GM13976 (cell line): ENCODE measurements around the gene KRTAP10-3.

Experiments
- DNase-seq: peaks from one replicate; pipeline ENCODE4 v3.0.0; 2012; ENCODE audit warnings: low spot score
- in situ Hi-C: fragments of 300-500 bp; cut with MboI; formaldehyde crosslinking; loops from one replicate; pipeline ENCODE4 v1.12.0; 2022; ENCODE audit warnings: low sequenced_read_pairs, mixed read lengths, inconsistent platforms; ENCODE audit not compliant: unreplicated experiment
- TF ChIP-seq, protein P1 (sequence below): IDR thresholded peaks from 2 replicates; pipeline ENCODE4 v1.5.1; 2012; ENCODE audit warnings: borderline replicate concordance, mild to moderate bottlenecking; ENCODE audit not compliant: insufficient read depth; ENCODE audit errors: extremely low read depth, missing control alignments, control extremely low read depth

The KRTAP10-3 gene

DNA sequence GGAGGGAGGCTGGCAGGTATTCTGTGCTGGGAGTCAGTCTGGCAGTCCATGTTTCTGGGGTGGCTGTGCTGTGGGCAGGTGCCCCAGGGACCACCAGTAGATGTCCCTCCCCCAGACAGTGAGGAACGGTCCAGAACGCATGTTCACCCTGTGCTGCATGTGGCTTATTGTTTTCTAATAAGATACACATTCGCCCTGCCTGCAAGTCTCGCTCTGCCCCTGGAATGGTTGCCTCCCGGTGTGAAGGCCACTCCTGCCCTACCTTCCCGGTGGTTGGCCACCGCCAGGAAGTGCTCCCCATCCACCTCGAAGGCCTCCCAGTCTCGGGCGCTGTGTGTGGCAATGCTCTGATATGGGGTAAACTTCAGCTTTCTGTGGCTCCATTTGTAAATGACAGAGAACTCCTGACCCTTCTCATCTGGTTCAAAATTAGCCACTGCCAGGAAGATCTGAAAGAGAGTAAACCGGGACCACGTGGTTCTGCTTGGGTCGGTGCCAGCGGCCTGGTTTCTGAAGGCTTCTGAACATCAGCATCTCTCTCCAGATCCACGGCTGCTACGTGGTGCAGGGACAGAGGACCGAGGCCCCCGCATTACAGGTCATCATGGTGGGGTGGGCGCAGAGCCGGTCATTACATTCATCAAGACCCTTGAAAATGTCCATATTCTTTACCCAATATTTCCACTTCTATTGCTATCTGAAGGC lies 33.1 kb downstream of the KRTAP10-3 start:
- no peak for DNase-seq
- in situ Hi-C loops = no loop called here
- TF ChIP-seq, protein P1, sequence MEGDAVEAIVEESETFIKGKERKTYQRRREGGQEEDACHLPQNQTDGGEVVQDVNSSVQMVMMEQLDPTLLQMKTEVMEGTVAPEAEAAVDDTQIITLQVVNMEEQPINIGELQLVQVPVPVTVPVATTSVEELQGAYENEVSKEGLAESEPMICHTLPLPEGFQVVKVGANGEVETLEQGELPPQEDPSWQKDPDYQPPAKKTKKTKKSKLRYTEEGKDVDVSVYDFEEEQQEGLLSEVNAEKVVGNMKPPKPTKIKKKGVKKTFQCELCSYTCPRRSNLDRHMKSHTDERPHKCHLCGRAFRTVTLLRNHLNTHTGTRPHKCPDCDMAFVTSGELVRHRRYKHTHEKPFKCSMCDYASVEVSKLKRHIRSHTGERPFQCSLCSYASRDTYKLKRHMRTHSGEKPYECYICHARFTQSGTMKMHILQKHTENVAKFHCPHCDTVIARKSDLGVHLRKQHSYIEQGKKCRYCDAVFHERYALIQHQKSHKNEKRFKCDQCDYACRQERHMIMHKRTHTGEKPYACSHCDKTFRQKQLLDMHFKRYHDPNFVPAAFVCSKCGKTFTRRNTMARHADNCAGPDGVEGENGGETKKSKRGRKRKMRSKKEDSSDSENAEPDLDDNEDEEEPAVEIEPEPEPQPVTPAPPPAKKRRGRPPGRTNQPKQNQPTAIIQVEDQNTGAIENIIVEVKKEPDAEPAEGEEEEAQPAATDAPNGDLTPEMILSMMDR = no peak

DNA sequence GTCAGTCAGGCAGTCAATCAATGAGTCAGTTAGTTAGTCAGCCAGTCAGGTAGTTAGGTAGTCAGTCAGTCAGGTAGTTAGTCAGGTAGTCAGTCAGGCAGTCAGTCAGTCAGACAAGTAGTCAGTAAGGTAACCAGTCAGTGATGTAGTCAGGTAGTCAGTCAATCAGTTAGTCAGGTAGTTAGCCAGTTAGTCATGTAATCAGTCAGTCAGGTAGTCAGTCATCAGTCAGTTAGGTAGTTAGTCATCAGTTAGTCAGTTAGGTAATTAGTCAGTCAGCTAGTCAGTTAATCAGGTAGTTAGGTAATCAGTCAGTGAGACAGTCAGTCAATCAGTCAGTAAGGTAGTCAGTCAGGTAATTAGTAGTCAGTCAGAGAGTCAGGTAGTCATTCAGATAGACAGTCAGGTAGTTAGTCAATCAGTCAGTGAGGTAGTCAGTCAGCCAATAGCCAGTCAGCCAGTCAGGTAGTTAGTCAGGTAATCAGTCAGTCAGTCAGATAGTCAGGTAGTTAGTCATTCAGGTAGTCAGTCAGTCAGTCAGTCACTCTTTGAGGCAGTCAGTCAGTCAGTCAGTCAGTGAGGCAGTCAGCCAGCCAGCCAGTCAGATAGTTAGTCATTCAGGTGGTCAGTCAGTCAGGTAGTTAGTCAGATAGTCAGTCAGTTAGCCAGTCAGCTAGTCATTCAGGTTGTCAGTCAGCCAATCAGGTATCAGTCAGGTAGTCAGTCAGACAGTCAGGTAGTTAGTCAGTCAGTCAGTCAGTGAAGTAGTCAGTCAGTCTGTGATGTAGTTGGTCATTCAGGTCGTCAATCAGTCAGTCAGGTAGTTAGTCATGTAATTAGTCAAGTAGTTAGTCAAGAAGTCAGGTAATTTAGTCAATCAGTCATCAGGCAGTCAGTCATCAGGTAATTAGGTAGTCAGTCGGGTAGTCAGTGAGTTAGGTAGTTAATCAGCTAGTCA lies 33.9 kb downstream of the KRTAP10-3 start:
- TF ChIP-seq, protein P1 = no peak
- in situ Hi-C loops = no loop called here
- no peak for DNase-seq

DNA sequence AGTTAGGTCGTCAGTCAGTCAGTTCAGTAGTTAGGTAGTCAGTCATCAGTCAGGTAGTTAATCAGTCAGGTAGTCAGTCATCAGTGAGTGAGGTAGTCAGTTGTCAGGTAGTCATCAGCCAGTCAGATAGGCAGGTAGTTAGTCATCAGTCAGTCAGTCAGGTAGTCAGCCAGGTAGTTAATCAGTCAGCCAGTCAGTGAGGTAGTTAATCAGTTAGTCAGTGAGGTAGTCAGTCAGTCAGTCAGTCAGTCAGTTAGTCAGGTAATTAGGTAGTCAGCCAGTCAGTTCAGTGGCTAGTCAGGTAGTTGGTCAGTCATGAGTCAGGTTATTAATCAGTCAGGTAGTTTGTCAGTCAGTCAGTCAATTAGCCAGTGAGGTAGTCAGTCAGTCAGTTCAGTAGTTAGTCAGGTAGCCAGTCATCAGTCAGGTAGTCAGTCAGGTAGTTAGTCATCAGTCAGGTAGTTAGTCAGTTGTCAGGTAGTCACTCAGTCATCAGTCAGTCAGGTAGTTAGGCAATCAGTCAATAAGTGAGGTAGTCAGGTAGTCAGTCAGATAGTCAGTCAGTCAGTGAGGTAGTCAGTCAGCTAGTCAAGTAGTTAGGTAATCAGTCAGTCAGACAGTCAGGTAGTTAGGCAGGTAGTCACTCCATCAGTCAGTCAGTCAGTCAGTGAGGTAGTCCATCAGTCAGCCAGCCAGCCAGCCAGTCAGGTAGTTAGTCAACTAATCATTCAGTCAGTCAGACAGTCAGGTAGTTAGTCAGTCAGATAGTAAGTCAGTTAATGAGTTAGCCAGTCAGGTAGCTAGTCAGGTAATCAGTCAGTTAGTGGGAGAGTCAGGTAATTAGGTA lies 34.8 kb downstream of the KRTAP10-3 start:
- TF ChIP-seq, protein P1 = no peak
- in situ Hi-C loops = no loop called here
- DNase-seq = no peak

DNA sequence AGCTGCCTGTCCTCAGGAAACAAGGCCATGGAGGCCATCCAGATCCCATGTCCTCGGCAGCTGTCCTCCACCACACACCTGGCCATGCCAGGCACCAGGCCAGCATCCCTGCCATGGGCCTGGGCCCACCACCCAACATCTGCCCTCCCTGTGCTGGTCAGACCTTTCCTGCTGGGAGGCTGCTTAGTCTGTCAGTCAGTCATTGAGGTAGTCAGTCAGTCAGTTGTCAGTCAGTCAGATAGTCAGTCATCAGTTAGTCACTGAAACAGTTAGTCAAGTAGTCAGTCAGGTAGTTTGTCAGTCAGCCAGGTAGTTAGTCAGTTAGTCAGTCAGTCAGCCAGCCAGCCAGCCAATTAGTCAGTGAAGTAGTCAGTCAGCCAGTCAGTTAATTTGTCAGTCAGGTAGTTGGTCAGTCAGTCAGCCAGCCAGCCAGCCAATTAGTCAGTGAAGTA lies 35.8 kb downstream of the KRTAP10-3 start:
- in situ Hi-C loops = no loop called here
- no peak for DNase-seq
- TF ChIP-seq, protein P1 = no peak

DNA sequence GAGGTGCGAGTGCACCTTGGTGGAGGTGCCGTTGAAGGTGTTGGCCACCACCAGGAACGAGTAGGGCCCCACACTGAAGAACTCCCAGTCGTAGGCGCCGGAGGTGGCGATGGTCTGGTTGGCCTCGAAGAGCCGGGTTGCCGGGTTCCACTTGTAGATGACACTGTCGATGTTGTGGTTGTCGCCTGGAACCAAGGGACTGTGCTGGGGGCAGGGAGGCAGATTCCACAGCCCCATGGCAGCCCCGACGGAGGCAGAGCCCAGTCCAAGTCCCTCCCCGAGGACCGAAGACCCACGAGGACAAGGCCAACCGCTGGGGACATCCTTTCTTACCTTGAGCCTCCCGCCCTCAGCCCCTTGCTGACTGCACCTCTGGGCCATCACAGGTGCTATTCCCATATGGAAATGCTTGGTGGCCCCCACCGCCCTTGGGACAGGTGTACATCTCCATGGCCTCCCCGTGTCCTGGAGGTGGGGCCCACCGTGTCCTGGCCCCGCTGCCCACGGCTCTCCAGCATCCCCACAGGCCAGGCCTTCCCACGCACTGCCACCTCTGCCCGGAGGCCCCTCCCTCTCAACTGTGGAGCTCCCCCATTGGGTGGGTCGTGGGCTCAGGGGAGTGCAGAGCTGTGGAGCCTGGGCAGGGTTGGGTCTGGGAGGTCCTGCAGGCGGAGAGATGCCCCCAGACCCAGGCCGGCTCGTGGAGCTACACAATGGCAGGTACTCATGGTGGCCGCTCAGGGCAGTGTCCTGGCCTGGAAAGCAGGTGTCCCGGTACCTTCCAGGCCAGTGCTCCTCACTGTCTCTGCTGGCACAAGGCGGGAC lies 36.5 kb downstream of the KRTAP10-3 start:
- TF ChIP-seq, protein P1 = no peak

More for the DNA sequence above, 36.5 kb downstream of the KRTAP10-3 start:
- in situ Hi-C loops = no loop called here
- DNase-seq = no peak
